ENCODE measurements around the gene WFDC8. TPM values are rescaled to one million over a fixed set of nuclear protein-coding genes. Genes with fewer than 3 reads are reported as not detected.

The WFDC8 gene
- not detected in 2 replicates for total RNA-seq (2021)
- not detected for Bru-seq, nascent RNA
- not detected for BruChase-seq, experiment 1, labeled RNA remaining after a 2-hour chase
- BruChase-seq, experiment 2, labeled RNA remaining after a 6-hour chase = not detected
- long read RNA-seq = 0 reads

DNA sequence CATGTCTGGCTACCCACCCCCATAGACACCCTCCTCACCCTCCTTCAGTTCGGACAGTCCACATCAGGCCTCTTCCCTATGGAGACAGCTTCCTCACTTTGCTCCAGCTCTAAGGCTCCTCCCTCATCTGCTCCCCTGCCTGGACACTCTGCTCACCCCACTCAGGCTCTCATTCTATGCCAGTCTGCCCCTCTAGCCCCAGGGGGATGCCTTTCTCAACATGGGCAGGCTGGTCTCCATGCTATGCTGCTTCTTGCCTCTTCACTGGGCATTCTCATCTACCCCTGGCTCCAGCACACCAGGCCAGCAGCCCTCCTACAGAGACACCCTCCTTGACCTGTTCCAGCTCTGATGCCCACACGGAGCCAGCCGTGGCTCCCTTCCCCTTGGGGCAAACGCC lies at the start of gene WFDC8:
Gene WFDC8 (minus strand): TSS at position 101 of the 400 bp plus-strand sequence. CDS start 37 bp downstream, at position 64.
- Histone ChIP-seq H3K27ac (ENCODE audit: low read depth, low read length, poor library complexity, severe bottlenecking) (no peak within 1 kb of the TSS), H3K4me1 (ENCODE audit: insufficient read depth, low read length, poor library complexity, severe bottlenecking) (no peaks in the 10 kb centered on the region), H3K9me3 (ENCODE audit: low read depth, low read length, poor library complexity, severe bottlenecking) (no peaks in the 10 kb centered on the region), H3K36me3 (ENCODE audit: insufficient read depth, low read length, poor library complexity, severe bottlenecking) (no peaks in the 10 kb centered on the region), H3K4me3 (ENCODE audit: low read depth, low read length, poor library complexity, severe bottlenecking) (no peak within 1 kb of the TSS), H3K27me3 (replicated peaks; ENCODE audit: insufficient read depth, low read depth, low read length, poor library complexity) (peaks cover 22% of the 10 kb centered on the region)
- ChIA-PET CTCF (no interaction called here), POLR2A (ENCODE audit: low non-redundant PET) (no interaction called here)
- BruUV-seq (replicated peaks) = no TSS peak
- no peak for TF ChIP-seq EZH2 (IDR thresholded peaks at IDR 0.05; ENCODE audit: borderline replicate concordance, low read depth, low read length, poor library complexity, severe bottlenecking)
- TF ChIP-seq, protein P1, sequence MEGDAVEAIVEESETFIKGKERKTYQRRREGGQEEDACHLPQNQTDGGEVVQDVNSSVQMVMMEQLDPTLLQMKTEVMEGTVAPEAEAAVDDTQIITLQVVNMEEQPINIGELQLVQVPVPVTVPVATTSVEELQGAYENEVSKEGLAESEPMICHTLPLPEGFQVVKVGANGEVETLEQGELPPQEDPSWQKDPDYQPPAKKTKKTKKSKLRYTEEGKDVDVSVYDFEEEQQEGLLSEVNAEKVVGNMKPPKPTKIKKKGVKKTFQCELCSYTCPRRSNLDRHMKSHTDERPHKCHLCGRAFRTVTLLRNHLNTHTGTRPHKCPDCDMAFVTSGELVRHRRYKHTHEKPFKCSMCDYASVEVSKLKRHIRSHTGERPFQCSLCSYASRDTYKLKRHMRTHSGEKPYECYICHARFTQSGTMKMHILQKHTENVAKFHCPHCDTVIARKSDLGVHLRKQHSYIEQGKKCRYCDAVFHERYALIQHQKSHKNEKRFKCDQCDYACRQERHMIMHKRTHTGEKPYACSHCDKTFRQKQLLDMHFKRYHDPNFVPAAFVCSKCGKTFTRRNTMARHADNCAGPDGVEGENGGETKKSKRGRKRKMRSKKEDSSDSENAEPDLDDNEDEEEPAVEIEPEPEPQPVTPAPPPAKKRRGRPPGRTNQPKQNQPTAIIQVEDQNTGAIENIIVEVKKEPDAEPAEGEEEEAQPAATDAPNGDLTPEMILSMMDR (conservative IDR thresholded peaks at IDR 0.05; ENCODE audit: low read depth, low read length) = no peak
- DNase-seq (ENCODE audit: low spot score) = no peak
- intact Hi-C loops (cut with micrococcal nuclease; ENCODE audit: unreplicated experiment) = no loop called here

- DNase-seq (ENCODE audit: low spot score) = no peak
- POLR2A ChIA-PET (ENCODE audit: low non-redundant PET) = no interaction called here
- Histone ChIP-seq H3K27me3 (replicated peaks; ENCODE audit: insufficient read depth, low read depth, low read length, poor library complexity) (no peaks in the 10 kb centered on the region), H3K4me3 (ENCODE audit: low read depth, low read length, poor library complexity, severe bottlenecking) (no peak overlapping the region), H3K36me3 (ENCODE audit: insufficient read depth, low read length, poor library complexity, severe bottlenecking) (no peaks in the 10 kb centered on the region), H3K27ac (ENCODE audit: low read depth, low read length, poor library complexity, severe bottlenecking) (no peak overlapping the region), H3K9me3 (ENCODE audit: low read depth, low read length, poor library complexity, severe bottlenecking) (no peaks in the 10 kb centered on the region), H3K4me1 (ENCODE audit: insufficient read depth, low read length, poor library complexity, severe bottlenecking) (no peaks in the 10 kb centered on the region)
- BruUV-seq (replicated peaks) = no TSS peak
- TF ChIP-seq, protein P1 (conservative IDR thresholded peaks at IDR 0.05; ENCODE audit: low read depth, low read length) = no peak
- no peak for TF ChIP-seq EZH2 (IDR thresholded peaks at IDR 0.05; ENCODE audit: borderline replicate concordance, low read depth, low read length, poor library complexity, severe bottlenecking)
- intact Hi-C loops (cut with micrococcal nuclease; ENCODE audit: unreplicated experiment) = no loop called here
- CTCF ChIA-PET = no interaction called here
These were observed 47.5 kb upstream of the WFDC8 start for GRCh38 chr20:45626540-45626939.

- CTCF ChIA-PET = no interaction called here
- no peak for TF ChIP-seq EZH2 (IDR thresholded peaks at IDR 0.05; ENCODE audit: borderline replicate concordance, low read depth, low read length, poor library complexity, severe bottlenecking)
- TF ChIP-seq, protein P1 (conservative IDR thresholded peaks at IDR 0.05; ENCODE audit: low read depth, low read length) = no peak
- Histone ChIP-seq H3K27ac (ENCODE audit: low read depth, low read length, poor library complexity, severe bottlenecking) (no peak overlapping the region), H3K27me3 (replicated peaks; ENCODE audit: insufficient read depth, low read depth, low read length, poor library complexity) (no peaks in the 10 kb centered on the region), H3K36me3 (ENCODE audit: insufficient read depth, low read length, poor library complexity, severe bottlenecking) (no peaks in the 10 kb centered on the region), H3K4me1 (ENCODE audit: insufficient read depth, low read length, poor library complexity, severe bottlenecking) (no peaks in the 10 kb centered on the region), H3K4me3 (ENCODE audit: low read depth, low read length, poor library complexity, severe bottlenecking) (no peak overlapping the region), H3K9me3 (ENCODE audit: low read depth, low read length, poor library complexity, severe bottlenecking) (no peaks in the 10 kb centered on the region)
- no peak for DNase-seq (ENCODE audit: low spot score)
- POLR2A ChIA-PET (ENCODE audit: low non-redundant PET) = no interaction called here
- no TSS peak for BruUV-seq (replicated peaks)
- intact Hi-C loops (cut with micrococcal nuclease; ENCODE audit: unreplicated experiment) = no loop called here
These were observed 42.5 kb upstream of the WFDC8 start for GRCh38 chr20:45621593-45621992.
